C4-2B (cell line): ENCODE data around the gene KCNJ13.

ENCODE experiments used
- CTCF ChIP-seq: fragments of 450-650 bp; conservative IDR thresholded peaks from 2 replicates; pipeline ENCODE4 v1.5.1; 2017; ENCODE audit warnings: mild to moderate bottlenecking
- ZFX ChIP-seq: fragments of 450-650 bp; IDR thresholded peaks from 2 replicates; pipeline ENCODE4 v1.6.1; 2017

GRCh38 chr2:232793271-232793670 is 16.9 kb upstream of the KCNJ13 start:
- no peak for TF ChIP-seq CTCF
- TF ChIP-seq ZFX, result no peak
